Ovary (tissue), 9 donors: Measurements from ENCODE around the gene PLTP. TPM values are rescaled to one million over a fixed set of nuclear protein-coding genes. Genes with fewer than 3 reads are reported as not detected.

Source experiments
- DNase-seq, 5 donors: peaks; one replicate each; pipeline ENCODE4 v3.0.0-alpha.2; 2019 to 2020
- H3K27ac ChIP-seq, 2 donors: fragments of 200-600 bp; one replicate each; pipeline versions ENCODE4 v1.5.1 to v1.8.0; 2019 to 2022
- H3K27me3 ChIP-seq: fragments of 200-600 bp; one replicate; pipeline ENCODE4 v1.8.0; 2022
- H3K36me3 ChIP-seq: fragments of 200-600 bp; sonication (generic); one replicate; pipeline ENCODE4 v1.5.1; 2019
- H3K4me1 ChIP-seq: one replicate; pipeline ENCODE4 v1.8.1; 2013; ENCODE audit warnings: mild to moderate bottlenecking, moderate library complexity; ENCODE audit not compliant: insufficient read depth
- H3K4me3 ChIP-seq: fragments of 200-600 bp; sonication (generic); one replicate; pipeline ENCODE4 v1.5.1; 2017
- H3K9me3 ChIP-seq, 2 donors: fragments of 200-600 bp in 1 of 2; sonication (generic) in 1 of 2; one replicate each; pipeline versions ENCODE4 v1.5.1 to v1.8.1; 2013 to 2019; ENCODE audit warnings: mild to moderate bottlenecking in 1 of 2, moderate library complexity in 1 of 2
- EP300 ChIP-seq: sonication (generic); formaldehyde crosslinking; IDR thresholded peaks from one replicate; pipeline ENCODE4 v1.6.1; 2017; ENCODE audit warnings: antibody characterized with exemption
- POLR2A ChIP-seq: fragments of 450-650 bp; IDR thresholded peaks from one replicate; pipeline ENCODE4 v1.6.1; 2017; ENCODE audit warnings: antibody characterized with exemption, mild to moderate bottlenecking, moderate library complexity
- WGBS, 3 donors: extraction: QIAGEN DNeasy Blood & Tissue Kit in 1 of 3; methylation state at CpG; one replicate each; pipeline versions ENCODE4 v1.1.5 to v1.1.7; 2013 to 2017; 5-methylcytosine and 5-hydroxymethylcytosine counted together
- intact Hi-C, 4 donors: fragments of 100-400 bp; cut with DNase I; formaldehyde crosslinking; loops; one replicate each; pipeline versions ENCODE4 v1.11.0 to v1.15.1; 2022 to 2023
- polyA plus RNA-seq, 2 donors: library from polyadenylated mRNA; stranded (reverse); fragments of 200-250 nt in 1 of 2; fragments of 350-450 nt in 1 of 2; fragmentation: Illumina TruSeq in 1 of 2; extraction: RNeasy Lipid Tissue Mini Kit (QIAGEN cat#74804) in 1 of 2; gene quantifications; one replicate each; pipeline ENCODE4 v1.2.3, GENCODE V29; 2013 to 2014
- total RNA-seq, 7 donors: library from RNA; depleted of rRNA in 2 of 7; stranded (reverse); fragments of >200 nt in 2 of 7; fragmentation: NEBNext Ultra II Directional in 3 of 7; extraction: Animal tissue kit (Norgen Biotek cat#: 25700) in 3 of 7; gene quantifications; one replicate each; pipeline versions ENCODE4 v1.1.0 to v1.2.4, GENCODE V29; 2016 to 2023
- TF ChIP-seq, protein P1 (sequence below), 3 donors: fragments of 450-650 bp in 2 of 3; fragments of 200-600 bp in 1 of 3; IDR thresholded peaks; one replicate each; pipeline versions ENCODE4 v1.5.1 to v1.8.0; 2016 to 2022; ENCODE audit warnings: antibody characterized with exemption in 3 of 3, mild to moderate bottlenecking in 1 of 3
- donor health status: DM: no; HTN: no; CAD: no; lungs with moderate emphysema.
- donor health status: DM: no; HTN: no; CAD: no.
- donor health status: Bipolar disorder and iron deficiency.
- donor health status: DM: yes; HTN: yes; CAD: no.
- donor health status: DM: no; HTN: no; CAD: no.
- donor health status: DM: yes; HTN: yes; CAD: no.

PLTP gene
- total and polyA plus RNA-seq, 9 donors, result 83.5 to 266 (median 138) TPM

DNA sequence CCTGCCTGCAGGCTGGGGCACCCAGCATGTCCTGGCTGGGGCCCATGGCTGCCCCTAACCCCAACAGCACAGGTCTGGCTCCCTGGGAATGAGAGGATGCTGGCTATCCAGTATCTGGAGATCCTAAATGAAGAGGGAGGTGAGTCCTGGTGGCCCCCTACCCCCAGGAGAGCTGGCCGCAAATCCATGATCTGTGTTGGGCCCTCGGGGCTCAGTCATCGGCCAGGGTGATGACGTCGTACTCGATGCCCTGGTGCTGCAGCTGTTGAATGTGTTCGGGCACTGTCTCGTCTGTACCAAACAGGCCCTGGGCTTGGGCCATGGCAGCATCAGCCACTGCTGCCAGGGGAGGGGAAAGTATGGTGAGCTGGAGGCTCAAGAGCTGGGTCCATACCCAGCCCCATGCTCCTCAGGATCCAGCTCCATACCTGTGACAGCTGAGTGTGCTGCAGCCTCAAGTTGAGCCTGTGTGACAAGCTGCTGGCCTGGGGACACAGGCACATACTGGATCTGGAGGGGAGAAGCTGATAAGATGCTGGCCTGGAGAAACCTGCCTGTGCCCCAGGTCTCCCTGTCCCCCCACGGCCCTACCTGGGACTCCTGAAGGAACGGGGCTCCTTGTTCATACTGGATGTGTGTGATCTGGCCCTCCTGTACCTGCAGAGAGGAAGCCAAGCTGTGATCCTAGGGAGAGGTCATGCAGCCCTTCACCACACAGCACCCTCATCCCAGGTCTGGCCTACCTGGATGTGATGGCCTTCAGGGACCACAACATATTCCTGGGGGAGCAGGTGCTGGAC is 37.0 kb upstream of the PLTP start:
- no peak overlapping the region for H3K4me3 ChIP-seq
- WGBS, 3 donors, result 66 to 74% (median 72%) methylated on average over 10 of the region's 10 CpGs
- no peak for DNase-seq
- no peaks in the 10 kb centered on the region for H3K9me3 ChIP-seq
- H3K27me3 ChIP-seq, result no peaks in the 10 kb centered on the region
- intact Hi-C loops, result loop anchor here in 2 of 4 donors (5.0 to 10.0 kb wide), 2 partner anchors 57 to 64 kb away; partner anchors contain the start of genes CTSA (in 1 of the 2), NEURL2 (in 1 of the 2), SPATA25 (in 1 of the 2) and ZSWIM1 (in 1 of the 2)
- TF ChIP-seq EP300, result no peak
- TF ChIP-seq POLR2A, result no peak
- TF ChIP-seq, protein P1, sequence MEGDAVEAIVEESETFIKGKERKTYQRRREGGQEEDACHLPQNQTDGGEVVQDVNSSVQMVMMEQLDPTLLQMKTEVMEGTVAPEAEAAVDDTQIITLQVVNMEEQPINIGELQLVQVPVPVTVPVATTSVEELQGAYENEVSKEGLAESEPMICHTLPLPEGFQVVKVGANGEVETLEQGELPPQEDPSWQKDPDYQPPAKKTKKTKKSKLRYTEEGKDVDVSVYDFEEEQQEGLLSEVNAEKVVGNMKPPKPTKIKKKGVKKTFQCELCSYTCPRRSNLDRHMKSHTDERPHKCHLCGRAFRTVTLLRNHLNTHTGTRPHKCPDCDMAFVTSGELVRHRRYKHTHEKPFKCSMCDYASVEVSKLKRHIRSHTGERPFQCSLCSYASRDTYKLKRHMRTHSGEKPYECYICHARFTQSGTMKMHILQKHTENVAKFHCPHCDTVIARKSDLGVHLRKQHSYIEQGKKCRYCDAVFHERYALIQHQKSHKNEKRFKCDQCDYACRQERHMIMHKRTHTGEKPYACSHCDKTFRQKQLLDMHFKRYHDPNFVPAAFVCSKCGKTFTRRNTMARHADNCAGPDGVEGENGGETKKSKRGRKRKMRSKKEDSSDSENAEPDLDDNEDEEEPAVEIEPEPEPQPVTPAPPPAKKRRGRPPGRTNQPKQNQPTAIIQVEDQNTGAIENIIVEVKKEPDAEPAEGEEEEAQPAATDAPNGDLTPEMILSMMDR (IDR thresholded peaks at IDR 0.05), result no peak
- H3K27ac ChIP-seq, result no peak overlapping the region
- H3K4me1 ChIP-seq, result peaks cover 16% of the 10 kb centered on the region
- H3K36me3 ChIP-seq, result no peaks in the 10 kb centered on the region

DNA sequence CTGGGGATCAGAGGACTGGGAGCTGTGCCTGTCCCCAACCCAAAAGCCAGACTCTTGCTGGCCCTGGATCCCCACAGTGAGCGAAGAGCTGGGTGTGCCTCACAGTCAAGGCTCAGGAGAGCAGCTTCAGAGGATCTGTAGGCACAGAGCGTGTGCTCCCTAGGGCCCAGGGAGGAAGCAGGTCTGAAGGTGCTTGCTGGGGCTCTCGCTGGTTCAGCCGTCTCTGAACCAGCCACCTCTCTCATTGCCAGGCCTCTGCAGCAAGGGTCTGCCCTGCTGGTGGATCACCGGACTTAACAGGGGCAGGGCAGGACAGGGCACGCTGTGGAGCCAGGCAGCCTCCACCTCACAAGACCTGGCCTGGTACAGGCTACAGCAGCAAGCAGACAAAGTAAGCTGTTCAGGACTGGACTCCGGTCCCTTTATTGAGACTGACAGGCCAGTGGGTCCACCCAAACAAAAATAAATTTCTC is 36.3 kb upstream of the PLTP start:
- Histone ChIP-seq H3K4me1 (peaks cover 16% of the 10 kb centered on the region), H3K4me3 (no peak overlapping the region), H3K9me3 (no peaks in the 10 kb centered on the region), H3K36me3 (no peaks in the 10 kb centered on the region), H3K27me3 (no peaks in the 10 kb centered on the region), H3K27ac (peak overlapping the region in 1 of 2 donors; percentile 88)
- intact Hi-C loops, result loop anchor here in 2 of 4 donors (5.0 to 10.0 kb wide), 2 partner anchors 56 to 63 kb away; partner anchors contain the start of genes CTSA (in 1 of the 2), NEURL2 (in 1 of the 2), SPATA25 (in 1 of the 2) and ZSWIM1 (in 1 of the 2)
- DNase-seq, result no peak
- TF ChIP-seq POLR2A, result no peak
- no peak for TF ChIP-seq EP300
- TF ChIP-seq, protein P1 (IDR thresholded peaks at IDR 0.05), result no peak
- WGBS, 3 donors, result 80 to 84% (median 84%) methylated on average over 7 of the region's 7 CpGs

DNA sequence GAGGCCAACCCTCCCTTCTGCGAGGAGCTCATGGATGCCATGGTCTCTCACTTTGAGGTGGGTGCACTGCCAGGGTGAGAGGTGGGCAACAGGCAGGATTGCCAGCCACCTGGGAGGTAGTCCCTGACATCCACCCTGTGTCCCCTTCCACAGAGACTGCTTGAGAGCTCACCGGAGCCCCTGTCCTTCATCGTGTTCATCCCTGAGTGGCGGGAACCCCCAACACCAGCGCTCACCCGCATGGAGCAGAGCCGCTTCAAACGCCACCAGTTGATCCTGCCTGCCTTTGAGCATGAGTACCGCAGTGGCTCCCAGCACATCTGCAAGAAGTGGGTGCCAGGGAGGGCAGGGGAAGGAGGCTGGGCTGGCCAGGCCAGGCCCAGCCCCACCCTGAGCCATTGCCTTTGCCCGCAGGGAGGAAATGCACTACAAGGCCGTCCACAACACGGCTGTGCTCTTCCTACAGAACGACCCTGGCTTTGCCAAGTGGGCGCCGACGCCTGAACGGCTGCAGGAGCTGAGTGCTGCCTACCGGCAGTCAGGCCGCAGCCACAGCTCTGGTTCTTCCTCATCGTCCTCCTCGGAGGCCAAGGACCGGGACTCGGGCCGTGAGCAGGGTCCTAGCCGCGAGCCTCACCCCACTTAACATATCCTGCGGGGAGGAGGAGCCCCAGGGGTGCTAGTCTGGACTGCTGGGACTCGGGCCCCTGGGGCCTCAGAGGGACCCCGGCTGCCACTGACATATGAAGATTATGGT is 35.3 kb upstream of the PLTP start:
- Histone ChIP-seq H3K9me3 (no peaks in the 10 kb centered on the region), H3K4me3 (no peak overlapping the region), H3K27ac (peak overlapping the region; percentile 75 to 88), H3K36me3 (no peaks in the 10 kb centered on the region), H3K4me1 (peaks cover 16% of the 10 kb centered on the region), H3K27me3 (no peaks in the 10 kb centered on the region)
- DNase-seq, result peak in 1 of 5 donors; percentile 46
- TF ChIP-seq EP300 (no peak), POLR2A (no peak)
- TF ChIP-seq, protein P1 (IDR thresholded peaks at IDR 0.05), result no peak
- intact Hi-C loops, result loop anchor here in 2 of 4 donors (5.0 to 10.0 kb wide), 2 partner anchors 55 to 62 kb away; partner anchors contain the start of genes CTSA (in 1 of the 2), NEURL2 (in 1 of the 2), SPATA25 (in 1 of the 2) and ZSWIM1 (in 1 of the 2)
- 73 to 78% (median 75%) methylated on average over 21 to 29 of the region's 29 CpGs for WGBS, 3 donors
